ENCODE measurements around the gene CDH19. TPM values are rescaled to one million over a fixed set of nuclear protein-coding genes. Genes with fewer than 3 reads are reported as not detected.

The CDH19 gene
- total RNA-seq, 4 donors from 2014 or later, result 1.3 to 9.5 (median 6.8) TPM

DNA sequence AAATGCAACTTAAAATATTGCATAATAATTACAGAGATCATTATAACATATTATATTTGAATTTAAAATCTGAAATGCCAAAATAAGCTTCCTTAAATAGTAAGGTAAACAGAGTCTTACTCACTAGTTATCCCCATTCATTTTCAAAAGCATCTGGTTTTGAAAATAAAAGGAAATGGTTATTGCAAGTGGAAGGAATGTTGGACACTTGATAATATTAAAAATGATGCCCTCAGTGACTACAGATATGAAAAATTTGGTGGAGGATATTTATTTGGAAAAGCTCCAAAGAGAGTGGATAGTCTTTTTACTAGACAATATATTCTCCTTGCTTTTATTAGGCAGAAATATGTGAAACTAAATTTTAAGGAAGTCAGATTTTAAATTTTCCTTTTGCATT lies 39.7 kb downstream of the CDH19 start:
- TF ChIP-seq, protein P1, sequence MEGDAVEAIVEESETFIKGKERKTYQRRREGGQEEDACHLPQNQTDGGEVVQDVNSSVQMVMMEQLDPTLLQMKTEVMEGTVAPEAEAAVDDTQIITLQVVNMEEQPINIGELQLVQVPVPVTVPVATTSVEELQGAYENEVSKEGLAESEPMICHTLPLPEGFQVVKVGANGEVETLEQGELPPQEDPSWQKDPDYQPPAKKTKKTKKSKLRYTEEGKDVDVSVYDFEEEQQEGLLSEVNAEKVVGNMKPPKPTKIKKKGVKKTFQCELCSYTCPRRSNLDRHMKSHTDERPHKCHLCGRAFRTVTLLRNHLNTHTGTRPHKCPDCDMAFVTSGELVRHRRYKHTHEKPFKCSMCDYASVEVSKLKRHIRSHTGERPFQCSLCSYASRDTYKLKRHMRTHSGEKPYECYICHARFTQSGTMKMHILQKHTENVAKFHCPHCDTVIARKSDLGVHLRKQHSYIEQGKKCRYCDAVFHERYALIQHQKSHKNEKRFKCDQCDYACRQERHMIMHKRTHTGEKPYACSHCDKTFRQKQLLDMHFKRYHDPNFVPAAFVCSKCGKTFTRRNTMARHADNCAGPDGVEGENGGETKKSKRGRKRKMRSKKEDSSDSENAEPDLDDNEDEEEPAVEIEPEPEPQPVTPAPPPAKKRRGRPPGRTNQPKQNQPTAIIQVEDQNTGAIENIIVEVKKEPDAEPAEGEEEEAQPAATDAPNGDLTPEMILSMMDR (IDR thresholded peaks at IDR 0.05), result no peak
- TF ChIP-seq POLR2A (IDR thresholded peaks at IDR 0.05), result no peak
- no peak overlapping the region for H3K4me3 ChIP-seq (ENCODE audit: low read depth, poor library complexity, severe bottlenecking)
- intact Hi-C loops (cut with DNase I; ENCODE audit: low total_unique reads), result no loop called here
- DNase-seq (ENCODE audit: low spot score in 2 of 2), result no peak

DNA sequence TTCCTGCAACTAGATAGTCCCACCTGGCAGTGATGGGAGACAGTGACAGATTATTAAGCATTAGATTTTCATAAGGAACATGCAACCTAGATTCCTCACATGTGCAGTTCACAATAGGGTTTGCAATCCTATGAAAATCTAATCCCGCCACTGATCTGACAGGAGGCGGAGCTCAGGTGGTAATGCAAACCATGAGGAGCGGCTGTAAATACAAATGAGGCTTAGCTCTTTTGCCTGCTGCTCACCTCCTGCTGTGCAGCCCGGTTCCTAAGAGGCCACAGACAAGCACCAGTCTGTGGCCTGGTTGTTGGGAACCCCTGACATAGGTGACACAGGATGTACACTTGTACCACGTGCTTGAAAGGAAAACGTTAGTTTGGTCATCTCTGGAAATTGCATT lies 41.6 kb downstream of the CDH19 start:
- no peak for DNase-seq (ENCODE audit: low spot score in 2 of 2)
- intact Hi-C loops (cut with DNase I; ENCODE audit: low total_unique reads), result no loop called here
- TF ChIP-seq, protein P1 (IDR thresholded peaks at IDR 0.05), result no peak
- no peak for TF ChIP-seq POLR2A (IDR thresholded peaks at IDR 0.05)

DNA sequence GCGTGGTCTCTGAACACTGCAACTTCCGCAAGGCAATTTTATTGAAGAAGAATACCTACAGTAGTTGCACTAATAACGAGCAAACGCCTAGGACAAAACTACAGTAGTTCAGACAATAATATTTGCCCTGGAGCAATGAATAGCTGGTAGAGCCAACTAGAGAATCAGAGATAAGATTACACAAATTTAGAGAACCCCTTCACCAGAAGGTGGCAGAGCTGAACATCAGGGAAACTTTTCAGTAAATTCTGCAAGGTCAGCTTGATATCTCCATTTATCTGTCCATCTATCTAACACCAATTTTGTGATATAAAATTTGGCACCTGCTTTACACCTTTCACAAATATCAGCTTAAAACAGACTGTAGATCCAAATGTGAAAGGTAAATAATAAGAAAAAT lies 43.8 kb downstream of the CDH19 start:
- intact Hi-C loops (cut with DNase I; ENCODE audit: low total_unique reads), result no loop called here
- TF ChIP-seq, protein P1 (IDR thresholded peaks at IDR 0.05), result no peak
- no peak for TF ChIP-seq POLR2A (IDR thresholded peaks at IDR 0.05)
- no peak for DNase-seq (ENCODE audit: low spot score in 2 of 2)
- WGBS, 2 donors, result 59% methylated on average over 4 of the region's 4 CpGs
- H3K4me3 ChIP-seq (ENCODE audit: low read depth, poor library complexity, severe bottlenecking), result no peak overlapping the region

More for the DNA sequence above, 41.6 kb downstream of the CDH19 start:
- WGBS, 2 donors, result 83 to 88% methylated on average over 6 of the region's 6 CpGs
- H3K4me3 ChIP-seq (ENCODE audit: low read depth, poor library complexity, severe bottlenecking), result no peak overlapping the region

DNA sequence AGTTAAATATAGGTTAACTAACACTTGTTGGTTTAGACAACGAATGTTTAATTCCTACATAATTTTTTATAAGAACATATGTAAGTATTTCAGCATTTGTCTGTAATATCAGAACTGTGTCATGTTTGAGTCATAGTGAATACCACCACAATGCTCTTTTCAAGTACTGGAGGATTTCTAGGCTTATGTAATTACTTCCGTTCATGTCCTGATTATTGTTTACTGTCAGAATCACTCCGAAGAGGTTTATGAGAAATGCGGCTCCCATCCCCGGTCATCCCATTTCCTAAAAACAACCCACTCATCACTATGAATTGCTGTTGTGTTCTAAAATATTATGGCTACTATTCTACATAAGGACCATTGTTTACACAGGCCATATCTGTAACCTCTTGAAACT lies 45.1 kb downstream of the CDH19 start:
- WGBS, 2 donors, result 71 to 81% methylated on average over 5 of the region's 5 CpGs
- no peak for DNase-seq (ENCODE audit: low spot score in 2 of 2)
- TF ChIP-seq, protein P1 (IDR thresholded peaks at IDR 0.05), result no peak
- TF ChIP-seq POLR2A (IDR thresholded peaks at IDR 0.05), result no peak
- intact Hi-C loops (cut with DNase I; ENCODE audit: low total_unique reads), result no loop called here
- no peak overlapping the region for H3K4me3 ChIP-seq (ENCODE audit: low read depth, poor library complexity, severe bottlenecking)

DNA sequence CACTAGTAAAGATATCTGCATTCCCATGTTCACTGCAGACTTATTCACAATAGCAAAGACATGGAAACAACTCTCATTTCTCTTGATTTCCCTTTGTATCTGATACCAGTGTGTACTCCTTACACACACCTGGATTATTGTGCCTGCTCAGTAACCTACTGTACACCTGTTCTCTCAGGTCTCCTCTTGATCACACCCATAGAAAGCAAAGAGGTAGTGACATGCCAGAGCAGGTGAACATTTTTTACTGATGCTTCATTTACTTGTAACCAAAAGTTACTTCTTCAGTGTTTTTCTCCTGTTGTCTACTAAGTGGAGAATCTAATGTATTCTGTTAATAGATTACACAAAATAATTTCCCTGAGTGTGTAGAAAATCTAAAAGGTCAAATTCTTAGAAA lies 46.8 kb downstream of the CDH19 start:
- H3K4me3 ChIP-seq (ENCODE audit: low read depth, poor library complexity, severe bottlenecking), result no peak overlapping the region
- TF ChIP-seq, protein P1 (IDR thresholded peaks at IDR 0.05), result no peak
- no peak for DNase-seq (ENCODE audit: low spot score in 2 of 2)
- intact Hi-C loops (cut with DNase I; ENCODE audit: low total_unique reads), result no loop called here

DNA sequence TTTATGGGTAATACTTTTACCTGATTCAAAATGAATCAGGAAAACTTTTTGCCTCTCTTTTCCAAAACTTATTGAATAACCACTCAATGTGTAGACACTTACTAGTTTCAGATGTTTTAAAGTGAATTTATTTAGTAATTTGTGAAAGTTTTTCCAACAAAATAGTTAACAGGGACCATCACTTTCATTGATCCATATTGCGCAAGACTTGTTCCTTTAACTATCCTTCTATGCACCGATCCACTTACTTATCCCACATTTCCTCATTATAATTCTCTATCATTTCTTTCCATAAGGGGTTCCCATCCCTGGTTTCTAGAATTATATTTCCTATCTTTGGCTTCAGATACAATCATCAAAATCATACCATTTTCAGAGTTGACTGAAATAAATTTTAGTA lies 48.3 kb downstream of the CDH19 start:
- H3K4me3 ChIP-seq (ENCODE audit: low read depth, poor library complexity, severe bottlenecking), result no peak overlapping the region
- TF ChIP-seq POLR2A (IDR thresholded peaks at IDR 0.05), result no peak
- TF ChIP-seq, protein P1 (IDR thresholded peaks at IDR 0.05), result no peak
- no peak for DNase-seq (ENCODE audit: low spot score in 2 of 2)
- 93 to 96% methylated on average over 2 of the region's 2 CpGs for WGBS, 2 donors
- intact Hi-C loops (cut with DNase I; ENCODE audit: low total_unique reads), result no loop called here

Data from lower leg skin (tissue), 4 donors.